GM18909 (cell line): ENCODE data around the gene LAMB4.
"Not testable (repeated sequence)": the region's sequence is repeated elsewhere in the genome, so short reads cannot be mapped to it uniquely, and the experiment has no call there.

Experiments
- ATAC-seq: cut with Tn5 transposase; IDR thresholded peaks from one replicate; pipeline ENCODE4 v1.9.1; 2021; ENCODE audit warnings: mild to moderate bottlenecking; ENCODE audit not compliant: unreplicated experiment, poor library complexity

Gene LAMB4

GRCh38 chr7:108053250-108053649 is 76.9 kb downstream of the LAMB4 start:
- ATAC-seq: no peak

DNA sequence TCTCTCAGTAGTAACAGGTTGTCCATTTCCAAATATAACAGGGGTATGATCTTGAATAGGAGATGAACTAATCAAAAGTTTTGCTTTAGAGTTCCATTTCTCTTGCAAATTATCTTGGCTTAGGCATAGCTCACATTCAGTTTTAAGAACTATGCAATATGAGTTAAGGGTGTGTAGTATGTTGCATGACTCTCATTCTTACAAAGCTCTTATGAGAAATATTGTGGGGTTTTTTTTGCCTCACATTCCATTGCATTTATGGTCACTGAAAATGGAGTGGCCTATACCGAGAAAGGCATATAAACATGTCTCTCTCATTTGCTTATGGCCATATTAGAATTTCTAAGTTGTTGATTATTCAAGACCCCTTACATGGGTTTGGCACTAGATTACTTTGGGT is 78.7 kb downstream of the LAMB4 start:
- ATAC-seq: no peak

- no peak for ATAC-seq
These were observed 80.2 kb downstream of the LAMB4 start for GRCh38 chr7:108049962-108050361.

- no peak for ATAC-seq
These were observed 81.7 kb downstream of the LAMB4 start for GRCh38 chr7:108048422-108048821.

DNA sequence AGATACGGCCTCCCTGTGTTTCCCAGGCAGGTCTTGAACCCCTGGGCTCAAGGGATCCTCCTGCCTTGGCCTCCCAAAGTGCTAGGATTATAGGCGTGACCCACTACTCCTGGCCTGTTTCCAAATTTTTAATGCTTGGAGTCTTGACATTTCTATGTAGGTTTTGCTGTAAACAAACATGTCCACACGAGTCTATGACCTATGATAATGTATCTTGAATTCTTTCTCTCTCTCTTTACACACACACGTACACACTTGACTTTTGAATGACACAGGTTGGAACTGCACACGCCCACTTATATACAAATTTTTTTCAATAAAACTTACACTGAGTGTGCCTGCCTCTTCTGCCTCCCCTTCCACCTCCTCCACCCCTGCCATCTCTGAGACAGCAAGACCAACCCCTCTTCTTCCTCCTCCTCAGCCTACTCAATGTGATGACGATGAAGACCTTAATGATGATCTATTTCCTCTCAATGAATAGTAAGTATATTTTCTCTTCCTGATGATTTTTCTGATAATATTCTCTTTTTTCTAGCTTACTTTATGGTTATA is 83.1 kb downstream of the LAMB4 start:
- ATAC-seq: no peak

GRCh38 chr7:108045669-108046068 is 84.5 kb downstream of the LAMB4 start:
- no peak for ATAC-seq

GRCh38 chr7:108045154-108045553 is 85.0 kb downstream of the LAMB4 start:
- ATAC-seq: no peak

- no peak for ATAC-seq
These were observed 85.8 kb downstream of the LAMB4 start for GRCh38 chr7:108044345-108044744.

- ATAC-seq: no peak
These were observed 91.2 kb downstream of the LAMB4 start for GRCh38 chr7:108038986-108039385.

DNA sequence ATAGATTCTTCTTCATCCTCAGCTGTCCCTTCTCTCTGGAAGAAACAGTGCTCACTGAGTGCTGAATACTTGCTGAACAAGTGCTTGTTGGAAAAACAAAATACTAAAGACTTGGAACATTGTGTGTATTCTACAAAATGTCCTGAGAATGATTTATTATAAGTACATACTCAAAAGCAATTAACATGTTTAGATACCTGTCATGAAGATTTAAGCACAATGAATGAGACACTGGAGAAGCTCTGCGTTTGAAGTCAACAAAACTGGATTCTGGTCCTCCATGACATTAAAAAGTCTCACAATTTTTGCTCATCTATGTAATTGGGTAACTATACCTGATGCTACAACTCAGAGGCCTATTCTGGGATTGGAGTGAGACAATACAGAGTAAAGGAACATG is 92.4 kb downstream of the LAMB4 start:
- ATAC-seq: no peak

DNA sequence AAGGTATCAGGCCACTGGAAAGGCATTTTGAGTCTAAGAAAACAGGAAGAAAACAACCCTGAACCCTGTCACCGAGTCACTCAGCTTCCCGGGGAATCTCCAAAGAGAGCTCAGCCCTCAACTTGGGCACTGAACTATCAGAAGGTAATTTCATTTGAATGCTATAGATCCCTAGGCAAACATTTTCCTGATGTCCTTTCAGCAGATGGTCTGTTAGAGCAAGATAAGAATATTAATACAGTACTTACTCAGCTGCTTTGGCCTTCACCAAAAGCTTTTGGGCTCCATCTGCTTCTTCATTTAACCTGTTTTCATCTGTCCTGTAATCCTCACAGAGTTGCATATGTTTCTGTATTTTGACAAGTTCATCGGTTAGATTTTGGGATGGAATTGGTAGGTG is 93.0 kb downstream of the LAMB4 start:
- ATAC-seq: no peak

GRCh38 chr7:108034586-108034985 is 95.6 kb downstream of the LAMB4 start:
- ATAC-seq: no peak

DNA sequence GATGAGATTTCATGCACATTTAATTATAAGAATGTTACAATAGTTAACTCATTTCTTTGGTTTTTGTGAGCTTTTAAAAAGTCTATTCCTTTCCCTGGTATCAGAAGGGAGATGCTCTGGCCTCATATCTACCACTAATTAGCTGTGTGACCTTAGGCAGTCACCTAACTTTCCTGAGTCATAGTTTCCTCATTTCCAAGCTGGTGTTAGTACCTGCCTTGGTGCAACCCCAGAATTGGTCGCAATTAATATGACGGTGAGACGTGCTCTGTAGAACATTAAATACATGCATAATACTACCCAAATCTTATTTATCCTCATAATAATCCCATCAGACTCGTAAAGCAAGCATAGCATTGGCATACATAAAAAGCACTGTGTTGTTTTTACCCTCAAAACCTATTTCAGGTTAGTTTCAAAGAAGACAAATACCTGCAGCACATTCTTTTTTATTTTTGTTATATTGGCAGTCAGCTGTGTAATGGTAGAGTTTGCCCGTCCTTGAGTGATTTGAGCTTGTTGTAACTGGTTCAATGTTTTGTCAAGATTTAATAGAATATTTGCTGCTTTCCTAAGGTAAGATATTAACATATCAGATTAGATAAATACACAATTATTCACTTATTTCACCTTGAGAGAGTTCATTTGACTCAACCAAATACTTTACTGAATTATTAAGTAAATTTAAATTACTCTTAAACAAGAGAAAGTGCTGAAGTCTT is 96.2 kb downstream of the LAMB4 start:
- no peak for ATAC-seq

GRCh38 chr7:108033309-108033708 is 96.9 kb downstream of the LAMB4 start:
- ATAC-seq: not testable (repeated sequence)

DNA sequence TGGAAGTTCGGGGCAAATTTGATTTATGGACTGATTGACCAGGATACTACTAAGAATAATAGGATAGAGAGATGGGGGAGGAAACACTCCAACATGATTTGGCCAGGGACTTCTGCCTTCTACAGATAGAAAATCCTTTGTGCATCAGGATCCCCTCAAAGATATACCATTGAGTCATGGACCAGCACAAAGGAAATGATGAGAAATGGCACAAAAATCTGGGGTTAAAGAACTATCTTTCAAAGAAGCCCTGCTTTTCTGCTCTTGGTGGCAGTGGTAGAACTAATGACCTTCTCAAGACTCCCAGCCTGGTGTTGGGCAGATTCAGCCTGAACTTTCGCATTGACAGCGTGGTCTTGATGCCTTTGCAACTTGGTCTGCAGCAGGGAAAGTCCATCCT is 99.6 kb downstream of the LAMB4 start:
- no peak for ATAC-seq

DNA sequence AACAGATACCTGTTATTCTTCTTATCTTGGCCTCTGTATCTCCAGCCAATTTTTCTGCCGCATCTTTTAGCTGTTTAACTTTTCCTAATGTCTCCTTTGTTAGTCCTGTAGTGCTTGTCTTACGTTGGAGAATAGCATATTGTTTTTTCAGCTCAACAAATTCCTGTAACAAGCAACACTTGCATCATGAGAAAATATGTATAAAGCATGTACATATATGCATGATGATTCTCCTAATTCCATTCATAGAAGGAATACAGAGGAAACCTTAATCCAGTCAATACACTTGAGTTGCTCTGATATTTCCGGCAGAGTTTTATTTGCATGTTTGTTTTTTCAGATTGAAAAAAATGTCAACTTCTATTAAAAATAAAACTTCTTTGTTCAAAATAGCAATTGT is 101.1 kb downstream of the LAMB4 start:
- ATAC-seq: no peak

DNA sequence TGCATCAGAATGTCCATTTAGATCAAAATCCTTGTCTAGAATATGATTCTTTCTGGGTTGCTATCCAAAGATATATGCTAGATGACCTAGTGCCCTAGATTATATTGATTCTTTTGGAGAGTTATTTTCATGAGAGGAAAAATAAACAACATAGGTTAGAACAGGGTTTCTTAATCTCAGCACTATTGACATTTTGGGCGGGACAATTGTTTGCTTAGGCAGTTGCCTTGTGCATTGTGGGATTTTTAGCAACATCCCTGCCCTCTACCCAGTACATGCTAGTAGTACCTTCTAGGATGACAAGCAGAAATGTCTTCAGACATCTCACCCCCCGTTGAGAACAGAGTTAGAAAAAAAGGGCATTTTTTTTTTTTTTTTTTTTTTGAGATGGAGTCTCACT is 102.0 kb downstream of the LAMB4 start:
- ATAC-seq: no peak

- no peak for ATAC-seq
These were observed 102.9 kb downstream of the LAMB4 start for GRCh38 chr7:108027239-108027638.

- ATAC-seq: no peak
These were observed 103.5 kb downstream of the LAMB4 start for GRCh38 chr7:108026647-108027046.

- ATAC-seq: no peak
These were observed 104.0 kb downstream of the LAMB4 start for GRCh38 chr7:108026116-108026515.

- ATAC-seq: no peak
These were observed 105.6 kb downstream of the LAMB4 start for GRCh38 chr7:108024538-108024937.

GRCh38 chr7:108020585-108020984 is 109.6 kb downstream of the LAMB4 start:
- ATAC-seq: no peak
